Measurements from ENCODE around the gene NINJ2. TPM values are rescaled to one million over a fixed set of nuclear protein-coding genes. Genes with fewer than 3 reads are reported as not detected.

NINJ2 gene
- polyA plus RNA-seq, 1 donor from 2014 or later: not detected

- H3F3A ChIP-seq (ENCODE audit: insufficient read depth, low read length, poor library complexity, severe bottlenecking): no peaks in the 10 kb centered on the region
These were observed 118.2 kb downstream of the NINJ2 start for GRCh38 chr12:544941-545635.

DNA sequence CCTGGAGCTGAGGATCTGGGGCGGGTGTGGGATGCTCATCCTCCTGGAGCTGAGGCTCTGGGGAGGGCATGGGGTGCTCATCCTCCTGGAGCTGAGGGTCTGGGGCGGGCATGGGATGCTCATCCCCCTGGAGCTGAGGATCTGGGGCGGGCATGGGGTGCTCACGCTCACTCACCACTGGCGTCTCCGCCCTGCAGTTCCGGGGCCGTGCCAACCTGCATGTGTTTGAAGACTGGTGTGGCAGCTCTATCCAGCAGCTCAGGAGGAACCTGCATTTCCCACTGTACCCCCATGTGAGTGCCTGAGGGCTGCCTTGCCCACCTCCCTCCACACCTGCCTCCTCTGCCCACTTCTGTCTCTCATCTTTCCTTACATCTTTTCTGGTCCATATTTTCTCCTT, 119.1 kb downstream of the NINJ2 start:
- no peaks in the 10 kb centered on the region for H3K79me2 ChIP-seq (replicated peaks; ENCODE audit: insufficient read depth, low read length)
- H3K9ac ChIP-seq (ENCODE audit: low read length): no peak overlapping the region
- H3K27me3 ChIP-seq (ENCODE audit: insufficient read depth, low read depth, low read length): no peaks in the 10 kb centered on the region
- H2AFZ ChIP-seq (ENCODE audit: low read depth, low read length): no peak overlapping the region
- no peaks in the 10 kb centered on the region for H3K9me2 ChIP-seq (ENCODE audit: insufficient read depth, low read length)
- H3K9me3 ChIP-seq (ENCODE audit: low read length): no peaks in the 10 kb centered on the region
- no peak overlapping the region for H3K4me2 ChIP-seq (ENCODE audit: low read length)
- no peaks in the 10 kb centered on the region for H4K20me1 ChIP-seq (ENCODE audit: insufficient read depth)
- H3K27ac ChIP-seq (ENCODE audit: low read length): no peak overlapping the region
- no peak overlapping the region for H3K4me3 ChIP-seq (ENCODE audit: low read length)
- no peaks in the 10 kb centered on the region for H3F3A ChIP-seq (ENCODE audit: insufficient read depth, low read length, poor library complexity, severe bottlenecking)
- H3K36me3 ChIP-seq (ENCODE audit: insufficient read depth, low read length): no peaks in the 10 kb centered on the region
- TF ChIP-seq, protein P1, sequence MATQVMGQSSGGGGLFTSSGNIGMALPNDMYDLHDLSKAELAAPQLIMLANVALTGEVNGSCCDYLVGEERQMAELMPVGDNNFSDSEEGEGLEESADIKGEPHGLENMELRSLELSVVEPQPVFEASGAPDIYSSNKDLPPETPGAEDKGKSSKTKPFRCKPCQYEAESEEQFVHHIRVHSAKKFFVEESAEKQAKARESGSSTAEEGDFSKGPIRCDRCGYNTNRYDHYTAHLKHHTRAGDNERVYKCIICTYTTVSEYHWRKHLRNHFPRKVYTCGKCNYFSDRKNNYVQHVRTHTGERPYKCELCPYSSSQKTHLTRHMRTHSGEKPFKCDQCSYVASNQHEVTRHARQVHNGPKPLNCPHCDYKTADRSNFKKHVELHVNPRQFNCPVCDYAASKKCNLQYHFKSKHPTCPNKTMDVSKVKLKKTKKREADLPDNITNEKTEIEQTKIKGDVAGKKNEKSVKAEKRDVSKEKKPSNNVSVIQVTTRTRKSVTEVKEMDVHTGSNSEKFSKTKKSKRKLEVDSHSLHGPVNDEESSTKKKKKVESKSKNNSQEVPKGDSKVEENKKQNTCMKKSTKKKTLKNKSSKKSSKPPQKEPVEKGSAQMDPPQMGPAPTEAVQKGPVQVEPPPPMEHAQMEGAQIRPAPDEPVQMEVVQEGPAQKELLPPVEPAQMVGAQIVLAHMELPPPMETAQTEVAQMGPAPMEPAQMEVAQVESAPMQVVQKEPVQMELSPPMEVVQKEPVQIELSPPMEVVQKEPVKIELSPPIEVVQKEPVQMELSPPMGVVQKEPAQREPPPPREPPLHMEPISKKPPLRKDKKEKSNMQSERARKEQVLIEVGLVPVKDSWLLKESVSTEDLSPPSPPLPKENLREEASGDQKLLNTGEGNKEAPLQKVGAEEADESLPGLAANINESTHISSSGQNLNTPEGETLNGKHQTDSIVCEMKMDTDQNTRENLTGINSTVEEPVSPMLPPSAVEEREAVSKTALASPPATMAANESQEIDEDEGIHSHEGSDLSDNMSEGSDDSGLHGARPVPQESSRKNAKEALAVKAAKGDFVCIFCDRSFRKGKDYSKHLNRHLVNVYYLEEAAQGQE (IDR thresholded peaks at IDR 0.05; ENCODE audit: borderline replicate concordance): no peak
- no peak for TF ChIP-seq EZH2 (IDR thresholded peaks at IDR 0.05; ENCODE audit: borderline replicate concordance, insufficient read depth, low read length, poor library complexity, severe bottlenecking)
- no peak for TF ChIP-seq MXI1 (conservative IDR thresholded peaks at IDR 0.05; ENCODE audit: poor library complexity, severe bottlenecking)
- no peak for TF ChIP-seq TAF1 (IDR thresholded peaks at IDR 0.05; ENCODE audit: low read depth)
- TF ChIP-seq POLR2AphosphoS5 (IDR thresholded peaks at IDR 0.05): no peak
- TF ChIP-seq CTCF (IDR thresholded peaks at IDR 0.05; ENCODE audit: poor library complexity, severe bottlenecking): no peak
- no peak for TF ChIP-seq SMC3 (conservative IDR thresholded peaks at IDR 0.05; ENCODE audit: poor library complexity)
- TF ChIP-seq EP300 (conservative IDR thresholded peaks at IDR 0.05; ENCODE audit: poor library complexity, severe bottlenecking): no peak

More at GRCh38 chr12:544941-545635, 118.2 kb downstream of the NINJ2 start:
- TF ChIP-seq TAF1 (IDR thresholded peaks at IDR 0.05; ENCODE audit: low read depth): no peak
- no peak for TF ChIP-seq EZH2 (IDR thresholded peaks at IDR 0.05; ENCODE audit: borderline replicate concordance, insufficient read depth, low read length, poor library complexity, severe bottlenecking)
- TF ChIP-seq EP300 (conservative IDR thresholded peaks at IDR 0.05; ENCODE audit: poor library complexity, severe bottlenecking): no peak
- TF ChIP-seq MXI1 (conservative IDR thresholded peaks at IDR 0.05; ENCODE audit: poor library complexity, severe bottlenecking): no peak
- TF ChIP-seq SMC3 (conservative IDR thresholded peaks at IDR 0.05; ENCODE audit: poor library complexity): no peak
- no peak for TF ChIP-seq CTCF (IDR thresholded peaks at IDR 0.05; ENCODE audit: poor library complexity, severe bottlenecking)
- no peak for TF ChIP-seq RAD21 (conservative IDR thresholded peaks at IDR 0.05)
- TF ChIP-seq POLR2AphosphoS5 (IDR thresholded peaks at IDR 0.05): no peak
- TF ChIP-seq, protein P1 (IDR thresholded peaks at IDR 0.05; ENCODE audit: borderline replicate concordance): no peak
- Histone ChIP-seq H2AFZ (ENCODE audit: low read depth, low read length) (no peak overlapping the region), H3K9me2 (ENCODE audit: insufficient read depth, low read length) (no peaks in the 10 kb centered on the region), H3K36me3 (ENCODE audit: insufficient read depth, low read length) (no peaks in the 10 kb centered on the region), H3K27me3 (ENCODE audit: insufficient read depth, low read depth, low read length) (no peaks in the 10 kb centered on the region), H3K4me3 (ENCODE audit: low read length) (no peak overlapping the region), H4K20me1 (ENCODE audit: insufficient read depth) (no peaks in the 10 kb centered on the region), H3K4me2 (ENCODE audit: low read length) (no peak overlapping the region), H3K9me3 (ENCODE audit: low read length) (no peaks in the 10 kb centered on the region), H3K79me2 (replicated peaks; ENCODE audit: insufficient read depth, low read length) (no peaks in the 10 kb centered on the region), H3K27ac (ENCODE audit: low read length) (no peak overlapping the region), H3K9ac (ENCODE audit: low read length) (no peak overlapping the region)
